Epithelial cell of proximal tubule (primary cell): Measurements from ENCODE around the gene PLAAT1. TPM values are rescaled to one million over a fixed set of nuclear protein-coding genes. Genes with fewer than 3 reads are reported as not detected.

ENCODE experiments used
- DNase-seq: peaks from one replicate; pipeline ENCODE4 v3.0.0-alpha.2; 2011; ENCODE audit warnings: low read depth
- H3K4me3 ChIP-seq: 2 replicates; pipeline ENCODE4 v1.5.1; 2011; ENCODE audit warnings: low read depth, mild to moderate bottlenecking, low read length
- total RNA-seq: library from RNA; depleted of rRNA; stranded (reverse); fragments of >200 nt; gene quantifications from 2 replicates; pipeline ENCODE4 v1.2.3, GENCODE V29; 2015
- TF ChIP-seq, protein P1 (sequence below): conservative IDR thresholded peaks from 2 replicates; pipeline ENCODE4 v1.5.1; 2012; ENCODE audit warnings: low read depth, mild to moderate bottlenecking, low read length

PLAAT1 gene
- total RNA-seq, 1 donor from 2014 or later: 2.1 TPM

GRCh38 chr3:193211984-193212383, 29.0 kb upstream of the PLAAT1 start:
- DNase-seq: no peak
- no peak overlapping the region for H3K4me3 ChIP-seq
- TF ChIP-seq, protein P1, sequence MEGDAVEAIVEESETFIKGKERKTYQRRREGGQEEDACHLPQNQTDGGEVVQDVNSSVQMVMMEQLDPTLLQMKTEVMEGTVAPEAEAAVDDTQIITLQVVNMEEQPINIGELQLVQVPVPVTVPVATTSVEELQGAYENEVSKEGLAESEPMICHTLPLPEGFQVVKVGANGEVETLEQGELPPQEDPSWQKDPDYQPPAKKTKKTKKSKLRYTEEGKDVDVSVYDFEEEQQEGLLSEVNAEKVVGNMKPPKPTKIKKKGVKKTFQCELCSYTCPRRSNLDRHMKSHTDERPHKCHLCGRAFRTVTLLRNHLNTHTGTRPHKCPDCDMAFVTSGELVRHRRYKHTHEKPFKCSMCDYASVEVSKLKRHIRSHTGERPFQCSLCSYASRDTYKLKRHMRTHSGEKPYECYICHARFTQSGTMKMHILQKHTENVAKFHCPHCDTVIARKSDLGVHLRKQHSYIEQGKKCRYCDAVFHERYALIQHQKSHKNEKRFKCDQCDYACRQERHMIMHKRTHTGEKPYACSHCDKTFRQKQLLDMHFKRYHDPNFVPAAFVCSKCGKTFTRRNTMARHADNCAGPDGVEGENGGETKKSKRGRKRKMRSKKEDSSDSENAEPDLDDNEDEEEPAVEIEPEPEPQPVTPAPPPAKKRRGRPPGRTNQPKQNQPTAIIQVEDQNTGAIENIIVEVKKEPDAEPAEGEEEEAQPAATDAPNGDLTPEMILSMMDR: no peak

- DNase-seq: no peak
- TF ChIP-seq, protein P1: no peak
- H3K4me3 ChIP-seq: no peak overlapping the region
Measured at GRCh38 chr3:193212844-193213243, 28.2 kb upstream of the PLAAT1 start.

- H3K4me3 ChIP-seq: no peak overlapping the region
- no peak for DNase-seq
- TF ChIP-seq, protein P1: no peak
Measured at GRCh38 chr3:193214445-193214844, 26.6 kb upstream of the PLAAT1 start.

GRCh38 chr3:193225302-193226125, 15.5 kb upstream of the PLAAT1 start:
- TF ChIP-seq, protein P1: no peak
- no peak overlapping the region for H3K4me3 ChIP-seq
- no peak for DNase-seq

GRCh38 chr3:193228206-193228605, 12.8 kb upstream of the PLAAT1 start:
- TF ChIP-seq, protein P1: no peak
- no peak overlapping the region for H3K4me3 ChIP-seq
- DNase-seq: no peak

DNA sequence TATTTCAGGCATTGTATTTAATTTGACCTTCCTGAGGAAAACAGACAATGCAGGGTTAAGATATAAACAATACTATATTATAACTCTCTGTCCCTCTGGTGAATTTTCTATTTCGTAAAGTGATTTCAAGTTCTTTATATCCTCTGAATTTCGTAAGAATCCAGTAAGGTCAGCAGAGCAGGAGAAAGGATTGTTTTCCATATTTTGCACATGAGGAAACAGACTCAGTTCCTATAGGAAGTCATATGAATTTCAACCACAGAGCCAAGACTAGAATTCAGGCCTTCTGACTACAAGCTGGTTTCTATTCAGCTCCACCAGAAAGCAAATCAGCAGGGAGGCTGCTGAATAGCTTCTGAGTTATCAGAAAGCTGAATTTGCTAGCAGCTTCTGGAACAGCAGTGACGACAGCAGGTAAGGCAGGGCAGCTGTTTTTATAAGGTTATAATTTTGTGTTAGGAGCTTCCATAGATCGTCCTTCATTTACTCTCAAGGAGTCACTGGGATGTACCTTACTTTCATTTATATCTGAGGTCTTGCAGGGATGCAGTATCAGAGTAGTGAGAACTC, 11.1 kb upstream of the PLAAT1 start:
- DNase-seq: no peak
- TF ChIP-seq, protein P1: no peak
- no peak overlapping the region for H3K4me3 ChIP-seq
